GM10248 (cell line): ENCODE results near the gene PDE3A.

ENCODE experiments used
- CTCF ChIA-PET: fragments of 300-600 bp; sonication (Branson Sonifier 250); formaldehyde crosslinking; extraction: SDS; loops from one replicate; lab custom pipeline; 2021; ENCODE audit warnings: antibody characterized with exemption; lab: Yijun Ruan, JAX
- POLR2A ChIA-PET: fragments of 350-650 bp; sonication (Branson Sonifier 250); formaldehyde crosslinking; extraction: SDS; loops from one replicate; lab custom pipeline; 2020; ENCODE audit warnings: antibody characterized with exemption; lab: Yijun Ruan, JAX
- DNase-seq: peaks from one replicate; pipeline ENCODE4 v3.0.0; 2012; ENCODE audit errors: extremely low spot score
- TF ChIP-seq, protein P1 (sequence below): IDR thresholded peaks from 2 replicates; pipeline ENCODE4 v1.5.1; 2012; ENCODE audit warnings: mild to moderate bottlenecking, low read depth; ENCODE audit errors: extremely low read depth, missing control alignments, control extremely low read depth

The PDE3A gene

DNA sequence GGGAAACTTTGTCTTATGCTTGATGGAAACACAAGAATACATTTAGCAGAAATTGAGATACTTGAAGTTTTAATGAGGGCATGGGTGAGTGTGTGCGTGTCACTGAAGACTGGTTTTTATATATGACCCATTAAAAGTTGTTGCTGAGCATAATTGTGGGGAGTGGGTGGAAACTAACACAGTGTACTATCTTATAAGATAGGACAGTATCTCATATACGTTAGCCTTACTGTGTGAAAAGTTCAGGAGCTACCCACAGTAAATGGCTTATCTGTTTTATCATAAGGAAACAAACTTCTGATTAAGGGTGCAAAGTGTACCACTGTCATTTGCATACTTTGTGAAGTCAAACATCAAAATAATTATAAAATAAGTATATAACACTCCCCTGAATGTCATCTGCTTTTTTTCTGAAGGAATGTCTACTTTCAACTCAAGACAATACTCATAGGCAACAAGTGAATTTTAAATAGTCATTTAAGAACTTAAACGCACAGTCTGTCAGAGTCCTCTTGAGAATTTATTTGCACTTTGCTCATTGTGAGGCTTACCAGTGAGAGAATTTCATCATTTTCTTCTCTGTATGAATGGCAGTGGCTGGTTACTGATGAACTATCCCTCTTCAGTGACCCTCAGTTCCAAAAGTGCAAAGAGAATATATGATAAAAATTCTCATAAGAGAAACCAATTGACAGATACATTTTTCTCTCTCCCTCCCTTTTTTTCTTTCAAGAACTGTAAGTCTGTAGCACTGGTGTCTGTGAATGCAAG lies 4.2 kb downstream of the PDE3A start:
- ChIA-PET POLR2A (no interaction called here), CTCF (no interaction called here)
- no peak for DNase-seq
- TF ChIP-seq, protein P1, sequence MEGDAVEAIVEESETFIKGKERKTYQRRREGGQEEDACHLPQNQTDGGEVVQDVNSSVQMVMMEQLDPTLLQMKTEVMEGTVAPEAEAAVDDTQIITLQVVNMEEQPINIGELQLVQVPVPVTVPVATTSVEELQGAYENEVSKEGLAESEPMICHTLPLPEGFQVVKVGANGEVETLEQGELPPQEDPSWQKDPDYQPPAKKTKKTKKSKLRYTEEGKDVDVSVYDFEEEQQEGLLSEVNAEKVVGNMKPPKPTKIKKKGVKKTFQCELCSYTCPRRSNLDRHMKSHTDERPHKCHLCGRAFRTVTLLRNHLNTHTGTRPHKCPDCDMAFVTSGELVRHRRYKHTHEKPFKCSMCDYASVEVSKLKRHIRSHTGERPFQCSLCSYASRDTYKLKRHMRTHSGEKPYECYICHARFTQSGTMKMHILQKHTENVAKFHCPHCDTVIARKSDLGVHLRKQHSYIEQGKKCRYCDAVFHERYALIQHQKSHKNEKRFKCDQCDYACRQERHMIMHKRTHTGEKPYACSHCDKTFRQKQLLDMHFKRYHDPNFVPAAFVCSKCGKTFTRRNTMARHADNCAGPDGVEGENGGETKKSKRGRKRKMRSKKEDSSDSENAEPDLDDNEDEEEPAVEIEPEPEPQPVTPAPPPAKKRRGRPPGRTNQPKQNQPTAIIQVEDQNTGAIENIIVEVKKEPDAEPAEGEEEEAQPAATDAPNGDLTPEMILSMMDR = no peak

DNA sequence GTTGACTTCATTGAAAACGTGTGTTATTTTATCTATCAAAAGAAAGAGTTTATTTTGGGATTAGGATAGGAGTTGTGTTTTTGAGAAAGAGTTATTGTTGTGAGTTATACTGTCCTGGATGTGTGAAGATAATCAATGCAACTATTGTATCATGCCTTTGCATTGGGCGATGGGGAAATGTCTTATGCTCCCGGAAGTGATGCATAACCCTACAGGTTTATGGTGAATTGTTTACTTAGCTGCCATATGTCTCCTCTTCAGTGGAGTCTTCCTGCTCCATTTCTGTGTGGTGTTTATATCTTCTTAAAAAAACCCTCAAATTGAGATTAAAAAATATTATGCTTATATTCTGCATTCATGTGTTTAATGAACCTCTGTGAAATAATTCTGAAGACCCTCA lies 6.5 kb downstream of the PDE3A start:
- DNase-seq = no peak
- TF ChIP-seq, protein P1 = no peak
- CTCF ChIA-PET = no interaction called here
- POLR2A ChIA-PET = no interaction called here

DNA sequence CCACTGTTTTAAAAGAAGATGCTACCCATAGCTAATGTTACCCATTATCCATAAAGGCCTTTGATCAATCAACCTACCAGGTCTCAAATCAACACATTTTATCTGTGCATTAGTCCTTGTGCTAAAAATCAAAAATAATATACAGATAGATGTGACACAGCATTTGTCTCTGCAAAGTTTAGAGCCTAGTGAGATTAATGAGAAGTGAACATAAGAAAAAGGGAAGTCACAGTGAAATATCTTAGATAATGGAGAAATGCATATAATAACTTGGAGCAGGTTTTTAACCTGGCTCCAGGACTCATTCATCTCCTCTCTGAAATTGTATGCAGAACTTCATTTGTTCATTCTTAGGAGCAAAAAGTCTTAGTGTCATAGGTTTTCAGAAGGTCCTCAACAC lies 7.2 kb downstream of the PDE3A start:
- CTCF ChIA-PET = no interaction called here
- no peak for DNase-seq
- TF ChIP-seq, protein P1 = no peak
- POLR2A ChIA-PET = no interaction called here

DNA sequence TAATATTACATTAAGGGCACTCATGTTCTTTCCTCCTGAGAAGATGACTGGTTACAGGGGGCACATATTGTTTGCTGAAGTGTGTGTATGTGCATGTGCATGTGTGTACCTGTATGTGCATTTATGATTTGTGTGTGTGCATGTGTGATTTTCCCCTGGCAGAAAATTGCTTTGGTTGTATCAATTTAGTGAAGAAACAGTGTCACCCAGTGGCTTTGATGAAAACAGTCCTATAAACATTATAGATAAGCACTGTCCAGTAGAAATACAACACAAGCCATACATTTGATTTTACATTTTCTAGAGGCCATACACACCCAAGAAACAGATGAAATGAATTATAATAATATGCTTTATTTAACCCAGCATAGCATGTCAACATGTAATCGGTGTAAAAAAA lies 8.6 kb downstream of the PDE3A start:
- no peak for DNase-seq
- ChIA-PET CTCF (interaction anchor here (1.0 to 1.4 kb wide), 2 partner anchors 10 to 15 kb away, joined by 4 to 5 read pairs; no protein-coding TSS in a partner anchor), POLR2A (no interaction called here)
- TF ChIP-seq, protein P1 = no peak

DNA sequence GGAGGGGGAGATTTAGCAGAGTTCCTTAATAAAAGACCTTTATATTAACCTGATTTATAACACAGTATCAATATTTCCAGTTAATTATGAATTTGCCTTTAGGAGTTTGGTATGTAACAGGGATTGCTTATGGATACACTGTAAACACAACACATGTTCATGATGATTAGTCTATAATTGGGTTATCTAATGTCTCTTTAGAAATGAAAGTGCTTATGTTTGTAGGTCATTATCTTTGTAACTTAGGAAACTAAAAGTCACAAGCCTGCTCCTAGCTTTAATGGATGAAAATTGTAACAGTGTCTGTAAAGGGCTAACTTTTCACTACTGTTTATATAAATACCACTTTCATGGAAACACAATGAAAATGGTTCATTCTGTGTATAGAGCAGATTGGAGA lies 9.4 kb downstream of the PDE3A start:
- DNase-seq = no peak
- ChIA-PET CTCF (interaction anchor here (1.4 kb wide), 1 partner anchor 14 kb away, joined by 4 read pairs; no protein-coding TSS in a partner anchor), POLR2A (no interaction called here)
- TF ChIP-seq, protein P1 = no peak

DNA sequence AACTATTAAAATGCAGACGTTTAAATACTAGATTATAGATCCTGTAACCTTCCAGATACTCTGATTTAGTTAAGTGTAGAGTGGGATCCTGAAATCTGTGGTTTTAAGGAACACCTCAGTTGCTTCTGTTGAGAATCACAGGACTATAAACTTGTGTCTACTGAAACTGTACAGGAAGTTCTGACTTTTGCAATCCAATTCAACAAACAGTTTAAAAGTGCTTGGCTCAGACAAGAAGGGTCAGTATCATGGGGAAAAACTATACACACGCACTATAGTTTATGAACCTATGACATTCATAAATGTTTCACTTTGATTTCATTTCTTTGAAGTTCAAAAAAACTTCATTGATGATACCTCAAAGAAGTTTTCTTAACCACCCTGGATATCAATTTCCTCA lies 13.8 kb downstream of the PDE3A start:
- TF ChIP-seq, protein P1 = no peak
- no peak for DNase-seq
- ChIA-PET CTCF (interaction anchor here (1.2 kb wide), 1 partner anchor 25 kb away, joined by 3 read pairs; no protein-coding TSS in a partner anchor), POLR2A (no interaction called here)
